ENCODE measurements around the gene ADAMTSL3. TPM values are rescaled to one million over a fixed set of nuclear protein-coding genes. Genes with fewer than 3 reads are reported as not detected.
"Not testable (repeated sequence)": the region's sequence is repeated elsewhere in the genome, so short reads cannot be mapped to it uniquely, and the experiment has no call there.

The ADAMTSL3 gene
- polyA plus RNA-seq, 4 donors, result 2.7 to 5.4 (median 3.8) TPM

- DNase-seq (ENCODE audit: low read depth in 4 of 4, low spot score in 2 of 4), result no peak
Measured at GRCh38 chr15:83960192-83960829, 306.4 kb downstream of the ADAMTSL3 start.

GRCh38 chr15:83961311-83961710 lies 307.4 kb downstream of the ADAMTSL3 start:
- no peak for DNase-seq (ENCODE audit: low read depth in 4 of 4, low spot score in 2 of 4)

GRCh38 chr15:83964967-83965366 lies 311.0 kb downstream of the ADAMTSL3 start:
- DNase-seq (ENCODE audit: low read depth in 4 of 4, low spot score in 2 of 4), result not testable (repeated sequence)

GRCh38 chr15:83970295-83970890 lies 316.5 kb downstream of the ADAMTSL3 start:
- no peak for DNase-seq (ENCODE audit: low read depth in 4 of 4, low spot score in 2 of 4)

- DNase-seq (ENCODE audit: low read depth in 4 of 4, low spot score in 2 of 4), result no peak
Measured at GRCh38 chr15:83971992-83972391, 318.1 kb downstream of the ADAMTSL3 start.

- no peak for DNase-seq (ENCODE audit: low read depth in 4 of 4, low spot score in 2 of 4)
Measured at GRCh38 chr15:83973816-83974215, 319.9 kb downstream of the ADAMTSL3 start.

- DNase-seq (ENCODE audit: low read depth in 4 of 4, low spot score in 2 of 4), result no peak
Measured at GRCh38 chr15:83977992-83978391, 324.1 kb downstream of the ADAMTSL3 start.

- no peak for DNase-seq (ENCODE audit: low read depth in 4 of 4, low spot score in 2 of 4)
Measured at GRCh38 chr15:83978588-83978987, 324.7 kb downstream of the ADAMTSL3 start.

- DNase-seq (ENCODE audit: low read depth in 4 of 4, low spot score in 2 of 4), result no peak
Measured at GRCh38 chr15:83980637-83981036, 326.7 kb downstream of the ADAMTSL3 start.

- no peak for DNase-seq (ENCODE audit: low read depth in 4 of 4, low spot score in 2 of 4)
Measured at GRCh38 chr15:83982748-83983147, 328.8 kb downstream of the ADAMTSL3 start.

GRCh38 chr15:83983634-83984458 lies 329.9 kb downstream of the ADAMTSL3 start:
- no peak for DNase-seq (ENCODE audit: low read depth in 4 of 4, low spot score in 2 of 4)

- no peak for DNase-seq (ENCODE audit: low read depth in 4 of 4, low spot score in 2 of 4)
Measured at GRCh38 chr15:83984601-83985000, 330.7 kb downstream of the ADAMTSL3 start.

- DNase-seq (ENCODE audit: low read depth in 4 of 4, low spot score in 2 of 4), result no peak
Measured at GRCh38 chr15:83991163-83991562, 337.2 kb downstream of the ADAMTSL3 start.

GRCh38 chr15:83992324-83993031 lies 338.6 kb downstream of the ADAMTSL3 start:
- DNase-seq (ENCODE audit: low read depth in 4 of 4, low spot score in 2 of 4), result no peak

GRCh38 chr15:83993591-83993990 lies 339.7 kb downstream of the ADAMTSL3 start:
- DNase-seq (ENCODE audit: low read depth in 4 of 4, low spot score in 2 of 4), result no peak

- no peak for DNase-seq (ENCODE audit: low read depth in 4 of 4, low spot score in 2 of 4)
Measured at GRCh38 chr15:83998486-83998885, 344.6 kb downstream of the ADAMTSL3 start.

GRCh38 chr15:83999396-84000135 lies 345.6 kb downstream of the ADAMTSL3 start:
- no peak for DNase-seq (ENCODE audit: low read depth in 4 of 4, low spot score in 2 of 4)

- no peak for DNase-seq (ENCODE audit: low read depth in 4 of 4, low spot score in 2 of 4)
Measured at GRCh38 chr15:84001037-84001436, 347.1 kb downstream of the ADAMTSL3 start.

GRCh38 chr15:84001655-84002054 lies 347.7 kb downstream of the ADAMTSL3 start:
- DNase-seq (ENCODE audit: low read depth in 4 of 4, low spot score in 2 of 4), result no peak

GRCh38 chr15:84003791-84004503 lies 350.0 kb downstream of the ADAMTSL3 start:
- DNase-seq (ENCODE audit: low read depth in 4 of 4, low spot score in 2 of 4), result no peak
